ENCODE results near the gene GPR83.
"Not testable (repeated sequence)": the region's sequence is repeated elsewhere in the genome, so short reads cannot be mapped to it uniquely, and the experiment has no call there.

The GPR83 gene

DNA sequence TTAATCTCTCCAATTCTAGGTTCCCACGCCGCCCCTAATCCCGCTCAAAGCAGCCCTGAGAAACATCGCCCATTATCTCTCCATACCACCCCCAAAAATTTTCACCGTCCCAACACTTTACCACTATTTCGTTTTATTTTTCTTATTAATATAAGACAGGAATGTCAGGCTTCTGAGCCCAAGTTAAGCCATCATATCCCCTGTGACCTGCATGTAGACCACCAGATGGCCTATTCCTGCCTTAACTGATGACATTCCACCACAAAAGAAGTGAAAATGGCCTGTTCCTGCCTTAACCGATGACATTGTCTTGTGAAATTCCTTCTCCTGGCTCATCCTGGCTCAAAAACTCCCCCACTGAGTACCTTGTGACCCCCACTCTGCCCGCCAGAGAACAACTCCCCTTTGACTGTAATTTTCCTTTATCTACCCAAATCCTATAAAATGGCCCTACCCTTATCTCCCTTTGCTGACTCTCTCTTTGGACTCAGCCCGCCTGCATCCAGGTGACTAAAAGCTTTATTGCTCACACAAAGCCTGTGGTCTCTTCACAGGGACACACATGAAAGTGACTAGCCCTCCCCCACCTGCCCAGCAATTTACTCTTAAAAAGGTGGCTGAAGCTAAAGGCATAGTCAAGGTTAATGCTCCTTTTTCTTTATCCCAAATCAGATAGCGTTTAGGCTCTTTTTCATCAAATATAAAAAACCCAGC lies 50.2 kb downstream of the GPR83 start:
- not testable (repeated sequence) for DNase-seq

DNA sequence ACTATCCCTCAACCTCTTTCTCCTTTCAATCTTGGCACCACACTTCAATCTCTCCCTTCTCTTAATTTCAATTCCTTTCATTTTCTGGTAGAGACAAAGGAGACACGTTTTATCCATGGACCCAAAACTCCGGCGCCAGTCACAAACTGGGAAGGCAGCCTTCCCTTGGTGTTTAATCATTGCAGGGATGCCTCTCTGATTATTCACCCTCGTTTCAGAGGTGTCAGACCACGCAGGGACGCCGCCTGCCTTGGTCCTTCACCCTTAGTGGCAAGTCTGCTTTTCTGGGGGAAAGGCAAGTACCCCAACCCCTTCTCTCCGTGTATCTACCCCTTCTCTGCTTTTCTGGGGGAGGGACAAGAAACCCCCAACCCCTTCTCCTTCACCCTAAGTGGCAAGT lies 54.9 kb downstream of the GPR83 start:
- DNase-seq = not testable (repeated sequence)

DNA sequence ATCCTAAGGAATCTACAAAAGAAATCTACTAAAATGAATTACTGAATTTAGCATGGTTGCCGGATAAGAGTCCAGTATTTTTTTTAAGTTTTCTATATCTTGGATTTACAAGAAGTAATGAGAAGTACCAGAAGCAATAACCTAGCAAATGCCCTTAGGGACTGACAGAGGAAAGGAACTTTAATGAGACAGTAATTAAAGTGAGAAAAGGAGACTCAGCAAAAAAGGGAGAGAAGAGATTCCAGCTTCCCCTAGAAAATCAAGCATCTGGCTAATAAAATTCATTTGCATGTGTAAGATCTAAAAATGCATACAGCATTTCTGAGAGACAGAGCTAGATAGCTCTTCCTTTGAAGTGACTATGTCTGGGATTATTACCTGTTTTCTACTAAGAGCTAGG lies 57.7 kb downstream of the GPR83 start:
- no peak for DNase-seq

DNA sequence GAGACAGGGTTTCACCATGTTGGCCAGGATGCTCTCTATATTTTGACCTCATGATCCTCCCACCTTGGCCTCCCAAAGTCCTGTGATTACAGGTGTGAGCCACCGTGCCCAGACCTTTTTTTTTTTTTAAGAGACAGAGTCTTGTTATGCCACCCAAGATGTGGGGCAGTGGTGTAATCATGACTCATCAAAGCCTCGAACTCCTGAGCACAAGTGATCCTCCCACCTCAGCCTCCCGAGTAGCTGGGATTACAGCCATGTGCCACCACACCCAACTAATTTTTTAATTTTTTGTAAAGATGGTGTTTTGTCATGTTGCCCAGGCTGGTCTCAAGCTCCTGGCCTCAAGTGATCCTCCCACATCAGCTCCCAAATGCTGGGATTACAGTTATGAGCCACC lies 59.0 kb downstream of the GPR83 start:
- no peak for DNase-seq

DNA sequence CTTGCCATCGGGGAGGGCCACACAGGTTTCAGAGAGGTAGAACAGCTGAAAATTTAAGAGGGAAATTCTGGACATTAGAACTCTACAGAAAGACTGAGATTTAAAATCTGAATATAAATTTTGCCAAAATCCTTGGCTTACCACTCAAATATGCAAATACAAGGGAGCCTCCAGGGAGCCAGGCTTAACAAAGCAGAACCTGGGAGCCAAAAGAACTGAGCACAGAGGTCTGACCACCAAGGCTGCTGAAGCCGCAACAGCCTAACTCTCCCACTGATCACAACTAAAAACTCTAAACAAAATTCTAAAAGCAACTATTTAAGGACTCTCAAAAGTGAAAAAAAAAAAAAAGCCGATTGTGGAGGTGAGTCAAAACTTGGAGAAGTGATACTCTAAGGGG lies 62.6 kb downstream of the GPR83 start:
- DNase-seq = no peak

DNA sequence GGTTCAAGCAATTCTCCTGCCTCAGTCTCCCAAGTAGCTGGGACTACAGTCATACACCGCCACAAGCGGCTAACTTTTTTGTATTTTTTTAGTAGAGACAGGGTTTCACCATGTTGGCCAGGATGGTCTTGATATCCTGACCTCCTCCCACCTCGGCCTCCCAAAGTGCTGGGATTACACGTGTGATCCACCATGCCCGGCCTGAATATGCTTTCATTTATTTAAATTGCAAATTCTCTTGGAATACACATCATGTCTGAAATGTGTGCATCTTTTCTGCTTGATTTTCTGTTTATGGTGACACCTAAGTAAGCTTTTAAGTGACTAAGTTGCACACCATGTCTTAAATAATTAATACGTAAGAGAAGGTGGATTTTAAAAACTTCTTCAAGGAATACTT lies 65.2 kb downstream of the GPR83 start:
- no peak for DNase-seq

DNA sequence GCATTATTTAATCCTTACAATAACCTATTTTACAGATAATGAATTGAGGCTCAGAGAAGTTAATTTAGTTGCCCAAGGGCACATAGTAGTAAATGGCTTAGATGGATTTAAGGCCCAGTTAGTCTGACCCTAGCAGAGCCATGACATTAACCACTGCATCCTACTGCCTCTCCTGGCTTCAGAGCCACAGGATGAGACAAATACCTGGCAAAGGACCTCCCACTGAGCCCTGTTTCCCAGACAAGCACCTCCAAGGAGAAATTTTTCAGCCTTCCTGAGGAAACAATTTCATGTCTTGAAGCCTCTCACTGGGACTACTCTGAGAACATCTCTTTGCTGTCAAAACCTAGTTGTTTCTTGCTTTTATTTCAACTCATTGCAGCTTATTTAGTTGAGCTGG lies 68.4 kb downstream of the GPR83 start:
- DNase-seq = no peak

DNA sequence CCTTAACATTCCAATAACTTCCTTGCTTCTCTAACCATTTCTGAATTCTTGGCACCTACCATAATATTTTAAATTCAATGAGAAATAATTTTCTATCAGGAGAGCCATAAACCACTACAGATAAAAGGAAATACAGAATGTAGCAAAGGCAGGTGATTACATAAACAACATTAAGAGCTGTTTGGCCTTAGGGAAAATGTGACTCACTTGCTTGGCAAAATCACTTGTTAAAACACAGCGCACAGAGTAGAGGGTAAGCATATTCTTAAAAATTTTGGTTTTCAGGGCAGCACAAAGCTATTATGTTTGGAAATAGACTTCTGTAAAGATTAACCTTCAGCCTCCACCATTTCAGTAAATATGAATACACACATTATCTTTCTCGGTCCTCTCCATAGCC lies 70.4 kb downstream of the GPR83 start:
- DNase-seq = no peak

DNA sequence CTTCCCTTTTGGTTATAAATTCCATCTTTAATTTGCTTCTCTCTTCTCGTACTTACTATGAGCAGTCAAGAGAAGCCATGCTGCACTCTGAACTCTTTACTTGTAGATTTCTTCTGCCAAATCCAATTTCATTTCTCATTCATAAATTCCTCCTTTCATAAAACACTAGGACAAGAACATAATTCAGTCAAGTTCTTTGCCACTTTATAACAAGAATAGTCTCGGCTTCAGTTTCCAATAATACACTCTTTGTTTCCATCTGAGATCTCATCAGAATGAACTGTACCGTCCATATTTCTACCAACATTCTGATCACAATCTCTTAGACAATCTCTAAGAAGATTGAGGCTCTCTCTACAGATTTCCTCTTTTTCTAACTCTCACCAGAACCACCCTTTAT lies 71.7 kb downstream of the GPR83 start:
- DNase-seq = no peak

DNA sequence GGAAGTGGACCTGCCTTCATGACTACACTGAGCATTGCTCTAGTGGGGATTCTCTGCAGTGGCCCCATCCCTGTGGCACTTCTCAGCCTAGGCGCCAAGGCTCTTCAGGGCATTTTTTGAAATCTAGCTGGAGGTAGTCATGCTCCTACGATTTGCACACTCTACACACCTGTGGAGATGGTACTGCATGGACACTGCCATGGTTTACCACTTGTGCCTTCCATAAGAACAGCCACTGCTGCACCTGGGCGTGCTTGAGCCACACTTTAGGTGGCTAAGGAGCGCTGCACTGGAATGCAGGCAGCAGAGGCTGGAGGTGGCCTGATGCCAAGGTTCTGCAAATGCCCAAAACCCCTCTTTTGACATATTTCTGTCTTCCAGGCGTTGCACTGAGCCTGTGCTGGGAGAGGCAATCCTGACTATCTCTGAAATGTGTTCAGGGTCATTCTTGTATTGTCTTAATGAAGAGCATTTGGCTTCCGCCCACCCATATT lies 72.6 kb downstream of the GPR83 start:
- no peak for DNase-seq

Data from NCI-H2081 (cell line).